B cell (primary cell): ENCODE measurements around the gene F12. TPM values are rescaled to one million over a fixed set of nuclear protein-coding genes. Genes with fewer than 3 reads are reported as not detected.

Experiments
- ATAC-seq: fragments of 200-7000 bp; cut with Tn5 transposase; one replicate; pipeline ENCODE4 v1.10.0; 2021; ENCODE audit warnings: low read depth, mild to moderate bottlenecking, moderate number of reproducible peaks, moderate library complexity
- CTCF ChIA-PET: fragments of 350-600 bp; sonication (Branson Sonifier 250); formaldehyde crosslinking; loops from one replicate; lab custom pipeline; 2021; ENCODE audit warnings: antibody characterized with exemption, inconsistent platforms; lab: Charles Lee
- POLR2A ChIA-PET: fragments of 350-600 bp; sonication (Branson Sonifier 250); formaldehyde crosslinking; loops from one replicate; lab custom pipeline; 2021; ENCODE audit warnings: antibody characterized with exemption; lab: Charles Lee
- DNase-seq: peaks from one replicate; pipeline ENCODE4 v3.0.0; 2013
- H2AFZ ChIP-seq: 2 replicates; pipeline ENCODE4 v1.6.1; 2012; ENCODE audit warnings: mild to moderate bottlenecking, low read depth, low read length; ENCODE audit not compliant: insufficient read depth, poor library complexity, severe bottlenecking
- H3K27ac ChIP-seq, 2 donors: 1 replicate in 1 of 2; 2 replicates in 1 of 2; pipeline ENCODE4 v1.5.1; 2012 to 2013; ENCODE audit warnings: low read length in 2 of 2, mild to moderate bottlenecking in 2 of 2, moderate library complexity in 1 of 2
- H3K27me3 ChIP-seq, 4 experiments: fragments of 200-600 bp in 1 of 4; sonication (generic) in 1 of 4; replicated peaks in 1 of 4; 1 replicate in 2 of 4; 2 replicates in 2 of 4; pipeline versions ENCODE4 v1.6.1 to v1.7.0; 2013 to 2016; ENCODE audit warnings: low read length in 3 of 4, mild to moderate bottlenecking in 2 of 4, mixed read lengths in 1 of 4, moderate library complexity in 1 of 4; ENCODE audit not compliant: insufficient read depth in 4 of 4, control insufficient read depth in 3 of 4; ENCODE audit errors: control extremely low read depth in 1 of 4
- H3K36me3 ChIP-seq, 2 experiments: replicated peaks in 1 of 2; 1 replicate in 1 of 2; 2 replicates in 1 of 2; pipeline versions ENCODE4 v1.6.1 to v1.7.1; 2013; ENCODE audit warnings: low read length in 1 of 2; ENCODE audit not compliant: insufficient read depth in 2 of 2, control insufficient read depth in 1 of 2; ENCODE audit errors: control extremely low read depth in 1 of 2, extremely low read depth in 1 of 2
- H3K4me1 ChIP-seq, 2 donors: fragments of 200-600 bp in 1 of 2; sonication (generic) in 1 of 2; 1 replicate in 1 of 2; 2 replicates in 1 of 2; pipeline versions ENCODE4 v1.5.1 to v1.6.1; 2013 to 2017; ENCODE audit warnings: low read length in 2 of 2; ENCODE audit not compliant: control insufficient read depth in 2 of 2, insufficient read depth in 2 of 2
- H3K4me2 ChIP-seq: replicated peaks from 2 replicates; pipeline ENCODE3; 2012; ENCODE audit warnings: mild to moderate bottlenecking, low read depth, low read length; ENCODE audit not compliant: poor library complexity, severe bottlenecking
- H3K4me3 ChIP-seq, 5 experiments: fragments of 200-600 bp in 1 of 5; sonication (generic) in 1 of 5; 1 replicate in 3 of 5; 2 replicates in 2 of 5; pipeline versions ENCODE4 v1.5.1 to v1.7.0; 2011 to 2016; ENCODE audit warnings: low read length in 4 of 5, mild to moderate bottlenecking in 4 of 5, low read depth in 2 of 5, control low read depth in 1 of 5, moderate library complexity in 1 of 5; ENCODE audit not compliant: insufficient read depth in 1 of 5; ENCODE audit errors: control extremely low read depth in 1 of 5, extremely low read depth in 1 of 5
- H3K79me2 ChIP-seq: fragments of 200-600 bp; sonication (generic); one replicate; pipeline ENCODE4 v1.6.0; 2016; ENCODE audit warnings: low read length; ENCODE audit not compliant: control insufficient read depth, insufficient read depth
- H3K9ac ChIP-seq: fragments of 200-600 bp; sonication (generic); 2 replicates; pipeline ENCODE4 v1.6.1; 2017; ENCODE audit warnings: mild to moderate bottlenecking, low read length, moderate library complexity
- H3K9me3 ChIP-seq, 3 donors: one replicate each; pipeline versions ENCODE4 v1.6.1 to v1.7.1; 2013; ENCODE audit warnings: low read length in 2 of 3; ENCODE audit not compliant: control insufficient read depth in 2 of 3, insufficient read depth in 1 of 3; ENCODE audit errors: control extremely low read depth in 1 of 3
- H4K20me1 ChIP-seq: 2 replicates; pipeline ENCODE4 v1.6.0; 2012; ENCODE audit warnings: mild to moderate bottlenecking, low read length; ENCODE audit not compliant: insufficient read depth, control insufficient read depth, poor library complexity, severe bottlenecking
- H3K27ac Mint-ChIP-seq: one replicate; pipeline ENCODE4 v1.8.0; 2021; ENCODE audit warnings: mixed read lengths
- H3K27me3 Mint-ChIP-seq: one replicate; pipeline ENCODE4 v1.8.0; 2021; ENCODE audit warnings: mixed read lengths
- H3K4me1 Mint-ChIP-seq: one replicate; pipeline ENCODE4 v1.8.0; 2021; ENCODE audit warnings: mixed read lengths
- H3K4me3 Mint-ChIP-seq: one replicate; pipeline ENCODE4 v1.8.0; 2021; ENCODE audit warnings: mixed read lengths
- H3K9me3 Mint-ChIP-seq: one replicate; pipeline ENCODE4 v1.8.0; 2022; ENCODE audit warnings: mixed read lengths; ENCODE audit not compliant: insufficient read depth
- EZH2 ChIP-seq: IDR thresholded peaks from 2 replicates; pipeline ENCODE4 v1.6.1; 2012; ENCODE audit warnings: borderline replicate concordance, low read depth, mild to moderate bottlenecking, moderate library complexity, low read length; ENCODE audit not compliant: insufficient read depth, poor library complexity, severe bottlenecking
- WGBS: methylation state at CpG from one replicate; pipeline ENCODE4 v1.1.5; 2013; ENCODE audit warnings: missing lambda C conversion rate; ENCODE audit not compliant: insufficient coverage; 5-methylcytosine and 5-hydroxymethylcytosine counted together
- intact Hi-C: fragments of 100-400 bp; cut with micrococcal nuclease; formaldehyde crosslinking; loops from one replicate; pipeline ENCODE4 v1.10.0; 2022
- polyA plus RNA-seq: library from polyadenylated mRNA; depleted of rRNA; stranded (reverse); fragments of >200 nt; gene quantifications from 2 replicates; pipeline ENCODE4 v1.2.3, GENCODE V29; 2012
- total RNA-seq, 2 donors: library from RNA; stranded (reverse); fragments of 120-200 nt in 1 of 2; gene quantifications; 1 replicate in 1 of 2; 2 replicates in 1 of 2; pipeline versions ENCODE4 v1.2.3 to v1.2.4, GENCODE V29; 2013 to 2022
- TF ChIP-seq, protein P1 (sequence below): fragments of 200-600 bp; IDR thresholded peaks from one replicate; pipeline ENCODE4 v1.8.0; 2022; ENCODE audit warnings: antibody characterized with exemption, mild to moderate bottlenecking

The F12 gene
- total and polyA plus RNA-seq, 2 donors (not counting 1 experiment from before 2014, with no cell fraction given), result 3.1 TPM; not detected in 1

DNA sequence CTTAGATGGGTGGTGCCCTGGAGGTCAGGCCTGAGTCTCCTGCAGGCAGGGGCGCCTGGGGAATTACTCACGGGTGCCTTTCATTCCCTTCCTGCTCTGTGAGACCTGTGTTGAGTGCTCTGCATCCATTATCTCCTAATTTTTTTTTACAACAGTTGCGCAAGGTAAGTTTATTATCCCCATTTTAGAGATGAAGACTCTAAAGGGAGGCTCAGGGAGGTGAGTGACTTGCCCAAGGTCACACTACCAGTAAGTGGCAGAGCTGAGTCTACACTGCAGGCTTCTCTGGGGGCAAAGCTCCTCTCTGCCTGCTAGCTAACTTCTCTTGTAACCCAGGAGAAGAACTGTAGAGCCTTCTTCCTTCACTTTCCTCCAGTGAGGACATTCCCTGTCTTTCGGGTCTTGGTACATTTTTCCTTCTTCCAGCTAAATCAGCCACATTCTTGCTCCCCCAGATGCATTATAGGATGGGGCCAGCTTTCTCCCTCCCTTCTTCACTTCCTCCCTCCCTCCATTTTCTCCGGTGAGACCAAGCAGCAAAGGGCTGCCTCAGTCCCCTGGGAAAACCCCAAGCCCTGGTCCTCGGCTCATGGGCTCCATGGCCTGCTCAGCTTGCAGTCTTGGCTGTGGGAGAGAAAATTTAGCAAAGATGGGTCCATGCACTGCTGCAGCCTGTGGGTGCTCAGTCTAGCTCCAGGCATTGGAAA, 39.0 kb upstream of the F12 start:
- WGBS, result 13% methylated on average over 1 of the region's 6 CpGs
- Histone ChIP-seq H3K79me2 (peaks cover 20% of the 10 kb centered on the region), H3K4me3 (no peak overlapping the region), H4K20me1 (peaks cover 46% of the 10 kb centered on the region), H3K9me3 (no peaks in the 10 kb centered on the region), H3K9ac (no peak overlapping the region), H3K27ac (no peak overlapping the region), H3K27me3 (peaks cover 0 to 14% (median 0%) of the 10 kb centered on the region in 4 experiments), H3K4me1 (peaks cover 40 to 58% of the 10 kb centered on the region in 2 donors), H3K36me3 (peaks cover 0 to 3% of the 10 kb centered on the region in 2 experiments), H2AFZ (no peak overlapping the region), H3K4me2 (peak overlapping the region; percentile 93)
- no peak for ATAC-seq
- ChIA-PET POLR2A (interaction anchor here (1.1 to 10.8 kb wide), 4 partner anchors 17 to 44 kb away, joined by 4 to 103 read pairs (median 15); partner anchors contain the start of gene GRK6), CTCF (interaction anchor here (1.3 to 21.3 kb wide), 11 partner anchors 7 to 139 kb away, joined by 3 to 628 read pairs (median 6); partner anchors contain the start of genes F12, GRK6 and PFN3)
- Mint-ChIP-seq H3K27ac (peak overlapping the region; percentile 44), H3K4me1 (peaks cover 57% of the 10 kb centered on the region), H3K27me3 (no peaks in the 10 kb centered on the region), H3K4me3 (peak overlapping the region; percentile 75), H3K9me3 (no peaks in the 10 kb centered on the region)
- TF ChIP-seq, protein P1, sequence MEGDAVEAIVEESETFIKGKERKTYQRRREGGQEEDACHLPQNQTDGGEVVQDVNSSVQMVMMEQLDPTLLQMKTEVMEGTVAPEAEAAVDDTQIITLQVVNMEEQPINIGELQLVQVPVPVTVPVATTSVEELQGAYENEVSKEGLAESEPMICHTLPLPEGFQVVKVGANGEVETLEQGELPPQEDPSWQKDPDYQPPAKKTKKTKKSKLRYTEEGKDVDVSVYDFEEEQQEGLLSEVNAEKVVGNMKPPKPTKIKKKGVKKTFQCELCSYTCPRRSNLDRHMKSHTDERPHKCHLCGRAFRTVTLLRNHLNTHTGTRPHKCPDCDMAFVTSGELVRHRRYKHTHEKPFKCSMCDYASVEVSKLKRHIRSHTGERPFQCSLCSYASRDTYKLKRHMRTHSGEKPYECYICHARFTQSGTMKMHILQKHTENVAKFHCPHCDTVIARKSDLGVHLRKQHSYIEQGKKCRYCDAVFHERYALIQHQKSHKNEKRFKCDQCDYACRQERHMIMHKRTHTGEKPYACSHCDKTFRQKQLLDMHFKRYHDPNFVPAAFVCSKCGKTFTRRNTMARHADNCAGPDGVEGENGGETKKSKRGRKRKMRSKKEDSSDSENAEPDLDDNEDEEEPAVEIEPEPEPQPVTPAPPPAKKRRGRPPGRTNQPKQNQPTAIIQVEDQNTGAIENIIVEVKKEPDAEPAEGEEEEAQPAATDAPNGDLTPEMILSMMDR, result no peak
- TF ChIP-seq EZH2, result no peak
- DNase-seq, result no peak
- intact Hi-C loops, result no loop called here
